ENCODE results near the gene EIF3L. TPM values are rescaled to one million over a fixed set of nuclear protein-coding genes. Genes with fewer than 3 reads are reported as not detected.
A peak's percentile ranks its signal among the peaks of the same experiment; 100 is the strongest.

EIF3L gene
- total and polyA plus RNA-seq, 2 of the 8 experiments (the other 6 are each of a cell fraction or from before 2014, with no cell fraction given) = 639 to 886 TPM

DNA sequence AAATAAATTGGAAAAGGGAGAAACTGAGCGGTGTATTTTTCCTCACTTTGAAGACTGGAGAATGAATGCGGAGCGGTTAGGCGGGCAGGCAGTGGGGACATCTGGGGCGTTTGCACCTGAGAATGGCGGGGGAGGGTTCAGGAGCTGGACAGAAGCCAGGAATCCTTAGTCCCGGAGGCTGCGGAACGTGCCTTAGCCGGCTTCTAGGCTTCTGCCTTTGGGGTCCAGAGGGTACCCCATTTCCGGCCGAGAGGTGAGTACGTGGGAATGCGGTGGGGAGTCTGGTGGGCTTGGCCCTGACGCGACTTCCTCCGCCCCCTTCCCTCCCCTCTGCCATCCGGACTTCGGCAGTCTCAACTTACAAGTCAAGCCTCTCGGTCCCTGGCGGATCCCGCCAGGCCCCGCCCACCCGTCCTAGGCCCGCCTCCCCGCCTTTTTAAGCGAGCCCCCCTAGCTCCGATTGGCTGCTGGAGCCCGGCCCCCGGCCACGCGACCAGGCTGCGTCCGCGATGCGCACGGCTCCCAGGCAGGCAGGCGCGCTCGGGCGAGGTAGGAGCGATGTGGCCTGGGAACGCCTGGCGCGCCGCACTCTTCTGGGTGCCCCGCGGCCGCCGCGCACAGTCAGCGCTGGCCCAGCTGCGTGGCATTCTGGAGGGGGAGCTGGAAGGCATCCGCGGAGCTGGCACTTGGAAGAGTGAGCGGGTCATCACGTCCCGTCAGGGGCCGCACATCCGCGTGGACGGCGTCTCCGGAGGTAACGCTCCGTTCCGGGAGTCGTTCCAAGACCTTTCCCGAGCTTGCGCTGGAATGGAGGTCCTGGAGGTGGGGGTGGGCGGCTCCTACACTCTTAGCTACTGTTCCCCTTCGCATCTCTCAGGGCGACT is 41.6 kb upstream of the EIF3L start, which contains the start of gene GCAT (continued):
- TF ChIP-seq, protein P1, sequence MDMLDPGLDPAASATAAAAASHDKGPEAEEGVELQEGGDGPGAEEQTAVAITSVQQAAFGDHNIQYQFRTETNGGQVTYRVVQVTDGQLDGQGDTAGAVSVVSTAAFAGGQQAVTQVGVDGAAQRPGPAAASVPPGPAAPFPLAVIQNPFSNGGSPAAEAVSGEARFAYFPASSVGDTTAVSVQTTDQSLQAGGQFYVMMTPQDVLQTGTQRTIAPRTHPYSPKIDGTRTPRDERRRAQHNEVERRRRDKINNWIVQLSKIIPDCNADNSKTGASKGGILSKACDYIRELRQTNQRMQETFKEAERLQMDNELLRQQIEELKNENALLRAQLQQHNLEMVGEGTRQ (IDR thresholded peaks at IDR 0.05; ENCODE audit: low read length) = no peak; the same call in 1 of the 2 replicates
- TF ChIP-seq TAF7 (optimal IDR thresholded peaks at IDR 0.05; ENCODE audit: borderline replicate concordance, low read depth, low read length) (no peak), CEBPB (IDR thresholded peaks at IDR 0.05; ENCODE audit: low read depth, low read length) (no peak), SP4 (IDR thresholded peaks at IDR 0.05; ENCODE audit: low read length) (no peak), SIX5 (IDR thresholded peaks at IDR 0.05; ENCODE audit: low read depth, low read length) (no peak), CREB1 (IDR thresholded peaks at IDR 0.05) (peak; percentile 94), POLR2A (IDR thresholded peaks at IDR 0.05; ENCODE audit: control extremely low read depth in 1 of 2, low read depth in 2 of 2, low read length in 2 of 2) (peak; percentile 25 to 78), RAD21 (IDR thresholded peaks at IDR 0.05 in 1 of 2, conservative IDR thresholded peaks at IDR 0.05 in 1 of 2; ENCODE audit: low read depth in 2 of 2, low read length in 2 of 2) (no peak), KDM1A (IDR thresholded peaks at IDR 0.05; ENCODE audit: borderline replicate concordance, low read length) (no peak), TAF1 (IDR thresholded peaks at IDR 0.05; ENCODE audit: low read depth, low read length) (peak; percentile 74)
- TF ChIP-seq, protein P2, sequence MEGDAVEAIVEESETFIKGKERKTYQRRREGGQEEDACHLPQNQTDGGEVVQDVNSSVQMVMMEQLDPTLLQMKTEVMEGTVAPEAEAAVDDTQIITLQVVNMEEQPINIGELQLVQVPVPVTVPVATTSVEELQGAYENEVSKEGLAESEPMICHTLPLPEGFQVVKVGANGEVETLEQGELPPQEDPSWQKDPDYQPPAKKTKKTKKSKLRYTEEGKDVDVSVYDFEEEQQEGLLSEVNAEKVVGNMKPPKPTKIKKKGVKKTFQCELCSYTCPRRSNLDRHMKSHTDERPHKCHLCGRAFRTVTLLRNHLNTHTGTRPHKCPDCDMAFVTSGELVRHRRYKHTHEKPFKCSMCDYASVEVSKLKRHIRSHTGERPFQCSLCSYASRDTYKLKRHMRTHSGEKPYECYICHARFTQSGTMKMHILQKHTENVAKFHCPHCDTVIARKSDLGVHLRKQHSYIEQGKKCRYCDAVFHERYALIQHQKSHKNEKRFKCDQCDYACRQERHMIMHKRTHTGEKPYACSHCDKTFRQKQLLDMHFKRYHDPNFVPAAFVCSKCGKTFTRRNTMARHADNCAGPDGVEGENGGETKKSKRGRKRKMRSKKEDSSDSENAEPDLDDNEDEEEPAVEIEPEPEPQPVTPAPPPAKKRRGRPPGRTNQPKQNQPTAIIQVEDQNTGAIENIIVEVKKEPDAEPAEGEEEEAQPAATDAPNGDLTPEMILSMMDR (IDR thresholded peaks at IDR 0.05; ENCODE audit: control extremely low read depth in 1 of 3, insufficient read depth in 1 of 3, low read depth in 1 of 3, low read length in 3 of 3) = no peak
